NB4 (cell line): ENCODE measurements around the gene ACCSL.

Experiments
- DNase-seq: peaks from one replicate; pipeline ENCODE4 v3.0.0; 2010; ENCODE audit warnings: low read depth
- H3K4me3 ChIP-seq: one replicate; pipeline ENCODE4 v1.5.1; 2011; ENCODE audit warnings: mild to moderate bottlenecking, low read depth, low read length, moderate library complexity
- CTCF ChIP-seq: IDR thresholded peaks from one replicate; pipeline ENCODE4 v1.5.1; 2012; ENCODE audit warnings: low read depth, low read length
- MAX ChIP-seq: IDR thresholded peaks from 2 replicates; pipeline ENCODE4 v1.6.1; 2011; ENCODE audit warnings: low read depth, low read length
- MYC ChIP-seq: IDR thresholded peaks from 2 replicates; pipeline ENCODE4 v1.6.1; 2011; ENCODE audit warnings: low read depth, low read length
- POLR2A ChIP-seq: IDR thresholded peaks from 2 replicates; pipeline ENCODE4 v1.6.1; 2011; ENCODE audit warnings: mild to moderate bottlenecking; ENCODE audit not compliant: insufficient read length; ENCODE audit errors: extremely low read depth

The ACCSL gene

GRCh38 chr11:44057340-44057739 lies 9.6 kb downstream of the ACCSL start:
- TF ChIP-seq MYC (no peak), CTCF (no peak)
- DNase-seq: no peak
- no peak overlapping the region for H3K4me3 ChIP-seq

- no peak for TF ChIP-seq MAX
- TF ChIP-seq POLR2A: no peak
- TF ChIP-seq CTCF: no peak
- TF ChIP-seq MYC: no peak
- no peak overlapping the region for H3K4me3 ChIP-seq
- DNase-seq: no peak
Measured at GRCh38 chr11:44058275-44058674, 10.5 kb downstream of the ACCSL start.

GRCh38 chr11:44065161-44065661 lies 17.4 kb downstream of the ACCSL start:
- peak overlapping the region; percentile 80 for H3K4me3 ChIP-seq
- TF ChIP-seq MYC (no peak), POLR2A (no peak), CTCF (no peak), MAX (no peak)
- DNase-seq: no peak

GRCh38 chr11:44065841-44066731 lies 18.3 kb downstream of the ACCSL start, which contains the start of gene ACCS:
Gene ACCS (plus strand): TSS chr11:44066270. CDS start chr11:44067628, 1,358 bp downstream.
- H3K4me3 ChIP-seq: peak within 1 kb of the TSS; percentile 80
- DNase-seq: peak; percentile 98
- peak; percentile 78 for TF ChIP-seq POLR2A
- TF ChIP-seq MYC: peak; percentile 91
- peak; percentile 52 for TF ChIP-seq CTCF
- TF ChIP-seq MAX: peak; percentile 92

- DNase-seq: peak; percentile 55
- peak overlapping the region; percentile 80 for H3K4me3 ChIP-seq
- TF ChIP-seq MAX: no peak
- no peak for TF ChIP-seq CTCF
- TF ChIP-seq MYC: no peak
- no peak for TF ChIP-seq POLR2A
Measured at GRCh38 chr11:44066732-44067141, 19.0 kb downstream of the ACCSL start.
